GM12872 (cell line): ENCODE results near the gene SHROOM2.

Experiments
- CTCF ChIP-seq: IDR thresholded peaks from 3 replicates; pipeline ENCODE4 v1.5.1; 2011; ENCODE audit warnings: low read depth, mild to moderate bottlenecking, low read length, moderate library complexity; ENCODE audit not compliant: insufficient read depth

SHROOM2 gene

GRCh38 chrX:9846631-9847030 lies 60.4 kb downstream of the SHROOM2 start:
- TF ChIP-seq CTCF, result no peak

- TF ChIP-seq CTCF, result no peak
Measured at GRCh38 chrX:9847071-9847470, 60.8 kb downstream of the SHROOM2 start.

GRCh38 chrX:9848718-9849479 lies 62.7 kb downstream of the SHROOM2 start:
- no peak for TF ChIP-seq CTCF

- TF ChIP-seq CTCF, result no peak
Measured at GRCh38 chrX:9851890-9852289, 65.7 kb downstream of the SHROOM2 start.

- no peak for TF ChIP-seq CTCF
Measured at GRCh38 chrX:9853307-9853706, 67.1 kb downstream of the SHROOM2 start.

- TF ChIP-seq CTCF, result no peak
Measured at GRCh38 chrX:9855561-9856283, 69.5 kb downstream of the SHROOM2 start.

- TF ChIP-seq CTCF, result no peak
Measured at GRCh38 chrX:9856588-9856987, 70.4 kb downstream of the SHROOM2 start.
